Brain microvascular endothelial cell (primary cell): ENCODE measurements around the gene ERC2.
A peak's percentile ranks its signal among the peaks of the same experiment; 100 is the strongest.

Experiments
- DNase-seq: peaks from one replicate; pipeline ENCODE4 v3.0.0-alpha.2; 2020
- H3K27ac ChIP-seq: fragments of 250-450 bp; sonication (Bioruptor Pico); 2 replicates; pipeline ENCODE4 v1.5.1; 2020; ENCODE audit warnings: mild to moderate bottlenecking, moderate library complexity
- H3K27me3 ChIP-seq: fragments of 250-450 bp; sonication (Bioruptor Pico); replicated peaks from 2 replicates; pipeline ENCODE4 v1.5.1; 2020; ENCODE audit warnings: mild to moderate bottlenecking
- H3K36me3 ChIP-seq: fragments of 250-450 bp; sonication (Bioruptor Pico); replicated peaks from 2 replicates; pipeline ENCODE4 v1.5.1; 2020; ENCODE audit warnings: mild to moderate bottlenecking
- H3K4me3 ChIP-seq: 2 replicates; pipeline ENCODE4 v1.5.1; 2011; ENCODE audit warnings: low read depth, mild to moderate bottlenecking, control low read depth, low read length, moderate library complexity
- CTCF ChIP-seq: IDR thresholded peaks from 2 replicates; pipeline ENCODE4 v1.5.1; 2011; ENCODE audit warnings: low read depth, mild to moderate bottlenecking, moderate library complexity, low read length, control low read depth, inconsistent platforms; ENCODE audit errors: missing control alignments
- in situ Hi-C: cut with HindIII; loops from 2 replicates; pipeline ENCODE4 v1.10.0; 2017; ENCODE audit warnings: low sequenced_read_pairs, low pct_ligation_motif_present

Gene ERC2

DNA sequence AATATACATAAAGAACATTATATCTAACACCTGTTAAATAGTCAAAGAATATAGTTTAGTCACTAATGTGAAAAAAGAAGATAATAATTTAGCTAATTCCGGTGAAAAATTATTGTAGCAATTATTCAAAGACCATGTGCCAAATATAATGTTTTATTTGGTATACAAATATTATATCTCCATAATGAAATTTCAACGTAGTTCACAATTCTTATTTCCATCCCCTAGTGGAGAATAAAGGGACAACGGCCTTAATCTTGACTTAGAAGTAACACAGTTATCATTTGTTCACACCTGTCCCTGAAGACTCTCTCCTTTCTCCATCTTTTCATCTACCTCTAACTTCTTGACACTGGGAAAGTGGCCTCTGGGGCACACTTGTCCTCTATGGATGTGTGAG is 213.4 kb downstream of the ERC2 start:
- TF ChIP-seq CTCF, result peak; percentile 29
- no peaks in the 10 kb centered on the region for H3K27me3 ChIP-seq
- no peaks in the 10 kb centered on the region for H3K36me3 ChIP-seq
- no peak for DNase-seq
- H3K27ac ChIP-seq, result no peak overlapping the region
- in situ Hi-C loops, result no loop called here
- no peak overlapping the region for H3K4me3 ChIP-seq

DNA sequence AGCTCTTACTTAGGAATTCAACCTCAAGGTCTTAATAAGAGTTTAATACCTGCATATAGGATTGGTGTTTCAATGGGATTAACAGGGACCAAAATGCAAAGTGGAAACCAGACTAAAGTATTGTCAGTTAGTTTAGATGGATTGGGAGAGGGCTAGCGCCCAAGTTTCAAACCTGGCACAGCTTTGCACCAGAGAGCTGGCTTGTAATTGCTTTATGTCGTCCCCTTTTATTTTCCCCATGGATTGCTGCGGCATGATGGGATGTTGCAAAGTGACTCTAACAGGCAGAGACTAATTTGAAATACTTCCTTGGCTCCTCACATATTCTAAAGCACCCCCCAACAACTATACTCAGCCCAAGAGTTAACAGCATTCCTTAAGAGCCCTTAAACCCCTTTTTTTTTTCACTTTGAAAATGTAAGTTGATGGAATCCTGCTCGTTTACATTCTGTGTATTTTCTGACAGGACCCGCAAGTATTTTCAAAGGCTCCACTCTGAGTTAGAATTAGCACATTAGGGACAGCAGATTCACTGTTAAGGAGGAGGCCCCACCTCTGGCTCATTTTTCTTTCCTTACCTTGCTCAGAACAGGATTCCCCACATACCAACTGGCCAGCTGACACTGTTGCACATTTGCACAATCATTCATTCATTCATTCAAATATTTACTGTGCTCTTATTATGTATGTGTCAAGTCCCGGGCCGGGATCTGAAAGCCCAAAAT is 214.2 kb downstream of the ERC2 start:
- H3K36me3 ChIP-seq, result no peaks in the 10 kb centered on the region
- TF ChIP-seq CTCF, result no peak
- no peak overlapping the region for H3K27ac ChIP-seq
- DNase-seq, result no peak
- H3K27me3 ChIP-seq, result no peaks in the 10 kb centered on the region
- in situ Hi-C loops, result no loop called here
- no peak overlapping the region for H3K4me3 ChIP-seq

GRCh38 chr3:56251343-56251945 is 216.8 kb downstream of the ERC2 start:
- no peaks in the 10 kb centered on the region for H3K27me3 ChIP-seq
- H3K36me3 ChIP-seq, result no peaks in the 10 kb centered on the region
- in situ Hi-C loops, result no loop called here
- DNase-seq, result peak; percentile 56
- H3K27ac ChIP-seq, result no peak overlapping the region
- TF ChIP-seq CTCF, result peak; percentile 70
- H3K4me3 ChIP-seq, result no peak overlapping the region

DNA sequence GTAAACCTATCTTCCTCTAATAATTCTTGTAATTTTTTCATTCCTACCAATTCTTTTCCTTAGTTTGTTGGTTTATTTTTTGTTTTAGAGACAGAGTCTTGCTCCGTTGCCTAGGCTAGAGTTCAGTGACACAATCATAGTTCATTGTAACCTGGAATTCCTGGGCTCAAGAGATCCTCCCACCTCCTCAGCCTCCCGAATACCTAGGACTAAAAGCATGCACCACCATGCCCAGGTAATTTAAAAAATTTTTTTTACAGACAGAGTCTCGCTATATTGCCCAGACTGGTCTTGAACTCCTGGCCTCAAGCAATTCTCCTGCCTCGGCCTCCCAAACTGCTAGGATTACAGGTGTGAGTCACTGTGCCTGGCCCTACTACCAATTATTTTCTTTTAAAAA is 220.2 kb downstream of the ERC2 start:
- DNase-seq, result no peak
- no peaks in the 10 kb centered on the region for H3K27me3 ChIP-seq
- H3K27ac ChIP-seq, result no peak overlapping the region
- no peak for TF ChIP-seq CTCF
- H3K4me3 ChIP-seq, result no peak overlapping the region
- in situ Hi-C loops, result no loop called here
- H3K36me3 ChIP-seq, result no peaks in the 10 kb centered on the region

- Histone ChIP-seq H3K27me3 (no peaks in the 10 kb centered on the region), H3K36me3 (no peaks in the 10 kb centered on the region), H3K4me3 (no peak overlapping the region), H3K27ac (no peak overlapping the region)
- DNase-seq, result no peak
- in situ Hi-C loops, result no loop called here
- no peak for TF ChIP-seq CTCF
These were observed 230.0 kb downstream of the ERC2 start for GRCh38 chr3:56238299-56238698.
